Calu3 (cell line): ENCODE measurements around the gene RPS19. TPM values are rescaled to one million over a fixed set of nuclear protein-coding genes. Genes with fewer than 3 reads are reported as not detected.

Experiments used
- BruUV-seq: library from RNA; stranded (reverse); fragments of 400-500 nt; replicated peaks from 2 replicates; lab custom pipeline; 2021; lab: Mats Ljungman, UMichigan
- CTCF ChIA-PET: fragments of 300-600 bp; sonication (Branson Sonifier 250); formaldehyde crosslinking; loops from one replicate; lab custom pipeline; 2022; ENCODE audit warnings: antibody characterized with exemption; lab: Charles Lee
- DNase-seq: peaks from one replicate; pipeline ENCODE4 v3.0.0; 2022
- H3K27ac Mint-ChIP-seq: one replicate; pipeline ENCODE4 v1.8.0; 2022; ENCODE audit warnings: mixed read lengths; ENCODE audit not compliant: unreplicated experiment
- H3K27me3 Mint-ChIP-seq: one replicate; pipeline ENCODE4 v1.8.0; 2022; ENCODE audit warnings: mixed read lengths; ENCODE audit not compliant: unreplicated experiment
- H3K36me3 Mint-ChIP-seq: one replicate; pipeline ENCODE4 v1.8.0; 2022; ENCODE audit warnings: mild to moderate bottlenecking, moderate library complexity, mixed read lengths; ENCODE audit not compliant: insufficient read depth, unreplicated experiment
- H3K4me1 Mint-ChIP-seq: one replicate; pipeline ENCODE4 v1.8.0; 2022; ENCODE audit warnings: mild to moderate bottlenecking, low read depth, mixed read lengths; ENCODE audit not compliant: unreplicated experiment
- H3K4me3 Mint-ChIP-seq: one replicate; pipeline ENCODE4 v1.8.0; 2022; ENCODE audit warnings: mild to moderate bottlenecking, low read depth, moderate library complexity, mixed read lengths; ENCODE audit not compliant: unreplicated experiment
- H3K9me3 Mint-ChIP-seq: one replicate; pipeline ENCODE4 v1.8.0; 2022; ENCODE audit warnings: low read depth, mixed read lengths; ENCODE audit not compliant: unreplicated experiment
- intact Hi-C: fragments of 100-400 bp; cut with micrococcal nuclease; formaldehyde crosslinking; loops from one replicate; pipeline ENCODE4 v1.10.0; 2022; ENCODE audit not compliant: unreplicated experiment
- total RNA-seq: library from RNA; stranded (reverse); gene quantifications from 2 replicates; pipeline ENCODE4 v1.2.3, GENCODE V29; 2022
- TF ChIP-seq, protein P1 (sequence below): fragments of 200-600 bp; IDR thresholded peaks from one replicate; pipeline ENCODE4 v1.8.0; 2022; ENCODE audit warnings: antibody characterized with exemption; ENCODE audit not compliant: unreplicated experiment

RPS19 gene
- total RNA-seq, 1 experiment from 2014 or later, result 2,220 TPM

DNA sequence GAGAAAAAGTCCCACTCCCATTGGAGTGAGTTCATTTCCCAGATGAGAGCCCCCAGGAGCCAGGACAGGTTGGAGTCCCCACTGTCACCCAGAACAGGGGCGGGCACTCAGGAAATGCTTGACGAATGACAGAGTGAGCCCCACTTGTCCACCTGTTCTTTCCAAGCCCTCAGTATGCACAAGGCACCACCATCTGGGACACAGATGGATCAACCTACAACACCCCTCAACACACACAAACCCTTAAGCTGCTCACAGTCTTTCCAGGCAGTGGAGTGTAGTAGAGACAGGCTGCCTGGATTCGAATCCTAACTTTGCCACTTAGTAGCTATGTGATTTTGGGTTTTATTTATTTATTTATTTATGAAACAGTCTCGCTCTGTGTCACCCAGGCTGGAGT lies 30.9 kb downstream of the RPS19 start:
- Mint-ChIP-seq H3K4me1 (peaks cover 41% of the 10 kb centered on the region), H3K27me3 (no peaks in the 10 kb centered on the region), H3K27ac (no peak overlapping the region), H3K36me3 (peaks cover 45% of the 10 kb centered on the region), H3K4me3 (no peak overlapping the region), H3K9me3 (no peaks in the 10 kb centered on the region)
- intact Hi-C loops, result no loop called here
- CTCF ChIA-PET, result no interaction called here
- TF ChIP-seq, protein P1, sequence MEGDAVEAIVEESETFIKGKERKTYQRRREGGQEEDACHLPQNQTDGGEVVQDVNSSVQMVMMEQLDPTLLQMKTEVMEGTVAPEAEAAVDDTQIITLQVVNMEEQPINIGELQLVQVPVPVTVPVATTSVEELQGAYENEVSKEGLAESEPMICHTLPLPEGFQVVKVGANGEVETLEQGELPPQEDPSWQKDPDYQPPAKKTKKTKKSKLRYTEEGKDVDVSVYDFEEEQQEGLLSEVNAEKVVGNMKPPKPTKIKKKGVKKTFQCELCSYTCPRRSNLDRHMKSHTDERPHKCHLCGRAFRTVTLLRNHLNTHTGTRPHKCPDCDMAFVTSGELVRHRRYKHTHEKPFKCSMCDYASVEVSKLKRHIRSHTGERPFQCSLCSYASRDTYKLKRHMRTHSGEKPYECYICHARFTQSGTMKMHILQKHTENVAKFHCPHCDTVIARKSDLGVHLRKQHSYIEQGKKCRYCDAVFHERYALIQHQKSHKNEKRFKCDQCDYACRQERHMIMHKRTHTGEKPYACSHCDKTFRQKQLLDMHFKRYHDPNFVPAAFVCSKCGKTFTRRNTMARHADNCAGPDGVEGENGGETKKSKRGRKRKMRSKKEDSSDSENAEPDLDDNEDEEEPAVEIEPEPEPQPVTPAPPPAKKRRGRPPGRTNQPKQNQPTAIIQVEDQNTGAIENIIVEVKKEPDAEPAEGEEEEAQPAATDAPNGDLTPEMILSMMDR, result no peak
- no TSS peak for BruUV-seq
- no peak for DNase-seq

DNA sequence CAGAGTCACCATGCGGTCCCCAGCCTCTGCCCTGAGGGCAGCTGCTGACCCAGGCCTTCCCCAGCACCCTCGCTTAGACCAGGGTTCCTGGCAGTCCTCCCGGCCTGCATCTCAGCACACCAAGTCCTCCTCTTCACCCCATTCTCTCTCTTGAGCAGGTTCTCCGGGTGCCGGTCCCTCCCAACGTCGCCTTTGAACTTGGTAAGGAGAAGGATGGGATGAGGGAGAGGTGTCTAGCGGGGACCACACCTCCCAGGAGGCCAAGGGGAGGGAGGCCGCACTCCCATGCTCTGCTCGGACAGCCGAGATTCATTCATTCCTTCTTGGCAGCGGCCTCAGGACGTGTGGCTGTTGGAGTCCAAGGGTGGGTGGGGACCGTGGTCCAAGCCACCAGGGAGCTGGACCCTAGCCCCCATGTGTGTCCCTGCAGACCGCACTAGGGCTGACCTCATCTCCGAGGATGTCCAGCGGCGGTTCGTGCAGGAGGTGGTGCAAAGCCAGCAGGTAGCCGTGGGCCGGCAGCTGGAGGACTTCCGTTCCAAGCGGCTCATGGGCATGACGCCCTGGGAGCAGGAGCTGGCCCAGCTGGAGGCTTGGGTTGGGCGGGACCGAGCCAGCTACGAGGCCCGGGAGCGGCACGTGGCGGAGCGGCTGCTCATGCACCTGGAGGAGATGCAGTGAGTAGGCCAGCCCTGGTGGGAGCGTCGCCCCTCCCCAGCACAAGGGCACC lies 32.3 kb downstream of the RPS19 start:
- H3K27me3 Mint-ChIP-seq, result no peaks in the 10 kb centered on the region
- TF ChIP-seq, protein P1, result no peak
- H3K9me3 Mint-ChIP-seq, result no peaks in the 10 kb centered on the region
- CTCF ChIA-PET, result interaction anchor here (0.6 kb wide), 1 partner anchor 37 kb away, joined by 7 read pairs; no protein-coding TSS in a partner anchor
- intact Hi-C loops, result no loop called here
- peaks cover 37% of the 10 kb centered on the region for H3K36me3 Mint-ChIP-seq
- H3K4me1 Mint-ChIP-seq, result peaks cover 27% of the 10 kb centered on the region
- no peak overlapping the region for H3K4me3 Mint-ChIP-seq
- H3K27ac Mint-ChIP-seq, result no peak overlapping the region
- no peak for DNase-seq
- BruUV-seq, result no TSS peak

DNA sequence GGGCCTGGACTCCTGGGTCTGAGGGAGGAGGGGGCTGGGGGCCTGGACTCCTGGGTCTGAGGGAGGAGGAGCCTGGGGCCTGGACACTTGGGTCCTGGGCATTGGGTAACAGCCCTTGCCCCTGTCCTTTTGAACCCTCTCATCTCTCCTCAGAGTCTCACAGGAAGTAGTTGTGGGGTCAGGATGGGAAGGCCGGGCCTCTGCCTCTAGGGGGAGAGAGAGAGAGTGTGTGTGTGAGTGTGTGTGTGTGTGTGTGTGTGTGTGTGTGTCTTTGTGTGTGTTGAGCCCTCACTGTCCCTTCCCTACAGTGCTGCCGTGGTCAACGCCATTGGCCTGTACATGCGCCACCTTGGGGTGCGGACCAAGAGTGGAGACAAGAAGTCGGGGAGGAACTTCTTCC lies 33.8 kb downstream of the RPS19 start:
- CTCF ChIA-PET, result no interaction called here
- intact Hi-C loops, result no loop called here
- H3K27ac Mint-ChIP-seq, result no peak overlapping the region
- TF ChIP-seq, protein P1, result no peak
- H3K4me3 Mint-ChIP-seq, result no peak overlapping the region
- no peaks in the 10 kb centered on the region for H3K9me3 Mint-ChIP-seq
- BruUV-seq, result no TSS peak
- no peak for DNase-seq
- no peaks in the 10 kb centered on the region for H3K27me3 Mint-ChIP-seq
- H3K36me3 Mint-ChIP-seq, result peaks cover 34% of the 10 kb centered on the region
- H3K4me1 Mint-ChIP-seq, result peaks cover 11% of the 10 kb centered on the region

- DNase-seq, result no peak
- TF ChIP-seq, protein P1, result no peak
- H3K36me3 Mint-ChIP-seq, result peaks cover 33% of the 10 kb centered on the region
- peaks cover 6% of the 10 kb centered on the region for H3K4me1 Mint-ChIP-seq
- no peak overlapping the region for H3K4me3 Mint-ChIP-seq
- CTCF ChIA-PET, result no interaction called here
- no peaks in the 10 kb centered on the region for H3K27me3 Mint-ChIP-seq
- no TSS peak for BruUV-seq
- no peak overlapping the region for H3K27ac Mint-ChIP-seq
- intact Hi-C loops, result no loop called here
- no peaks in the 10 kb centered on the region for H3K9me3 Mint-ChIP-seq
These were observed 34.3 kb downstream of the RPS19 start for GRCh38 chr19:41894350-41894749.
